ENCODE results near the gene TBC1D3B.

Gene TBC1D3B

GRCh38 chr17:36133602-36134236 lies 42.7 kb downstream of the TBC1D3B start:
- TF ChIP-seq, protein P1, sequence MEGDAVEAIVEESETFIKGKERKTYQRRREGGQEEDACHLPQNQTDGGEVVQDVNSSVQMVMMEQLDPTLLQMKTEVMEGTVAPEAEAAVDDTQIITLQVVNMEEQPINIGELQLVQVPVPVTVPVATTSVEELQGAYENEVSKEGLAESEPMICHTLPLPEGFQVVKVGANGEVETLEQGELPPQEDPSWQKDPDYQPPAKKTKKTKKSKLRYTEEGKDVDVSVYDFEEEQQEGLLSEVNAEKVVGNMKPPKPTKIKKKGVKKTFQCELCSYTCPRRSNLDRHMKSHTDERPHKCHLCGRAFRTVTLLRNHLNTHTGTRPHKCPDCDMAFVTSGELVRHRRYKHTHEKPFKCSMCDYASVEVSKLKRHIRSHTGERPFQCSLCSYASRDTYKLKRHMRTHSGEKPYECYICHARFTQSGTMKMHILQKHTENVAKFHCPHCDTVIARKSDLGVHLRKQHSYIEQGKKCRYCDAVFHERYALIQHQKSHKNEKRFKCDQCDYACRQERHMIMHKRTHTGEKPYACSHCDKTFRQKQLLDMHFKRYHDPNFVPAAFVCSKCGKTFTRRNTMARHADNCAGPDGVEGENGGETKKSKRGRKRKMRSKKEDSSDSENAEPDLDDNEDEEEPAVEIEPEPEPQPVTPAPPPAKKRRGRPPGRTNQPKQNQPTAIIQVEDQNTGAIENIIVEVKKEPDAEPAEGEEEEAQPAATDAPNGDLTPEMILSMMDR (IDR thresholded peaks at IDR 0.05): no peak

DNA sequence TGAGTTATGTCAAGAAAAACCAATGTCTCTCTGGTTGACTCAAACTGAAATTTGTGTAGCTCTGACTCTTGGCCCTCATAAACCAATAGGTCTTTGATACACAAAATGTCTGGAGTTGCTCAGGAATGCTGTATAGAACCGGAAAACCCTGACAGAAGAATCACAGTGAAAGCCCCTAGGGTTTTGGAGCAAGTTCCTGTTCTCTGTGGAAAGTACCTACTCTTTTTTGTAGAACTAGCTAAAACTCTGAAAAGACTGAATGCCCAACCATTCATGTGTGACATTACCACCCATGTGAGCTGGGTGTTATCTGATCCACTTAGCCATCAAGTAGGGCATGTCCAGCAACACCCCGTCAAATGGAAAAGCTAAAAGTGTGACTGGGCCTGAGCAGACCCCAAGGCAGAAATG lies 44.0 kb downstream of the TBC1D3B start:
- TF ChIP-seq, protein P1 (IDR thresholded peaks at IDR 0.05): no peak

- TF ChIP-seq, protein P1 (IDR thresholded peaks at IDR 0.05): no peak
Observed at GRCh38 chr17:36131931-36132330, 44.5 kb downstream of the TBC1D3B start.

DNA sequence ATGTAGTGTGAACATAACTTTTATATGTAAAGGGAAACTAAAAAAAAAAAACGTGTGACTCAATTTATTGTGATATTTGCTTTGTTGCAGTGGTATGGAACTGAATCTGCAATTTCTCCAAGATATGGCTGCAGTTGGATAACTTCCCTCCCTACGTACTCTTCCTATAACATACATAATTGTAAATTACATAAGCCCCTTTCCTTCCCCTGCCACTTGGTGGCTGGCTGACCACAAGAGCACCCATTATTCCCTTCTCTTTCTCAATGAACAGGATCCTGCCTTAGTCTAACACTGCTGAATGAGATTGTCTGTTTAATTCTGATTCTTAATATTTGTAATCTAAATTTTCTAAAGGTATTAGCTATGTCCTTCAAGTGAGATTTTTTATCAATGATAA lies 45.0 kb downstream of the TBC1D3B start:
- TF ChIP-seq, protein P1 (IDR thresholded peaks at IDR 0.05): no peak

DNA sequence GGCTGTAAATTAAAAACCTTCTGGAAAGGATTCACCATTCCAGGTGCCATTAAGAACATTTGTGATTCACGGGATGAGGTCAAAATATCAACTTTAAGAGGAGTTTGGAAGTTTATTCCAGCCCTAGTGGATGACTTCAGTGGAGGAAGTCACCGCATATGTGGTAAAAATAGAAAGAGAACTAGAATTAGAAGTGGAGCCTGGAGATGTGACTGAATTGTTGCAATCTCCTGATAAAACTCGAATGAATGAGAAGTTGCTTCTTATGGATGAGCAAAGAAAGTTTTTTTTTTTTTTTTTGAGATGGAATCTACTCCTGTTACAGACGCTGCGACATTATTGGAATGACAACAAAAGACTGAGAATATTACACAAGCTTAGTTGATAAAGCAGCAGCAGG lies 46.1 kb downstream of the TBC1D3B start:
- TF ChIP-seq, protein P1 (IDR thresholded peaks at IDR 0.05): no peak

DNA sequence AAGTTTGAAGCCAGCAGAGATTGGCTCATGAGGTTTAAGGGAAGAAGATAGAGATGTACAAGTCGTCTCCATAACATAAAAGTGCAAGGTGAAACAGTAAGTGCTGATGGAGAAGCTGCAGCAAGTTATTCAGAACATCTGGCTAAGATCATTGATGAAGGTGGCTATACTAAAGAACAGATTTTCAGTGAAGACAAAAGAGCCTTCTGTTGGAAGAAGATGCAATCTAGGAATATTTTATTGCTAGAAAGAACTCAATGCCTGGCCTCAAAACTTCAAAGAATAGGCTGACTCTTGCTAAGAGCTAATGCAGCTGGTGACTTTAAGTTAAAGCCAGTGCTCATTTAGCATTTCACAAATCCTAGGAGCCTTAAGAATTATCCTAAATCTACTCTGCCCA lies 46.8 kb downstream of the TBC1D3B start:
- TF ChIP-seq, protein P1 (IDR thresholded peaks at IDR 0.05): no peak

DNA sequence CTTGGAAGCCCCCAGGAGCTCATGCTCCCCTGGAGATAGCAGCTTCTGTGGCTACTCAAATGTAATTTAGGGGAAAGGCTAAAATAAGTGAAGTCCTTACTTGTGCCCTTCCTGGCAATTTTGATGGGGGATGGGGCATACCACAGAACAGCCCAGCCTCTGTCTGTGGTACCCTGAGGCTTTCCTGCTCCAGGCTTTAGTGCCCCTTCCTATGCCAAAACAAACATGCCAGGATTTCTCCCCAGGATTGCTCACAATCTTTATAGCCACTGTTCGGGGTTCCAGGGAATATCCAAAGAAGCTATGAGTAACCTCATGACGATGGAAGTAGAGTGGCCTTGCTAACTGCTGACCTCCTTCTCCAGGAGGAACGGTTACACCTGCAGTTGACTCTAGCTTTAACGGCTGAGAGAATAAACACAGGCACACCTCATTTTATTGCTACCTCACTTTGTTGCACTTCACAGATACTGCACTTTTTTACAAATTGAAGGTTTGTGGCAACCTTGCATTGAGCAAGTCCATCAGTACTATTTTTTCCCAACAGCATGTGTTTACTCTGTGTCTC lies 47.9 kb downstream of the TBC1D3B start:
- TF ChIP-seq, protein P1 (IDR thresholded peaks at IDR 0.05): no peak

All from LNCAP (cell line).